Uterus (tissue), 4 donors: ENCODE measurements around the gene CTDP1. TPM values are rescaled to one million over a fixed set of nuclear protein-coding genes. Genes with fewer than 3 reads are reported as not detected.

Source experiments
- DNase-seq, 2 donors: peaks; one replicate each; pipeline ENCODE4 v3.0.0-alpha.2; 2019 to 2020
- H3K27ac ChIP-seq, 2 donors: fragments of 200-600 bp; sonication (generic); 1 replicate in 1 of 2; 2 replicates in 1 of 2; pipeline ENCODE4 v1.5.1; 2016 to 2018
- H3K27me3 ChIP-seq, 2 donors: fragments of 200-600 bp; sonication (generic); one replicate each; pipeline ENCODE4 v1.5.1; 2018 to 2019; ENCODE audit warnings: control low read depth in 1 of 2
- H3K36me3 ChIP-seq, 2 donors: fragments of 200-600 bp; sonication (generic); one replicate each; pipeline ENCODE4 v1.5.1; 2019; ENCODE audit warnings: control low read depth in 1 of 2
- H3K4me1 ChIP-seq, 2 donors: fragments of 200-600 bp; sonication (generic); one replicate each; pipeline ENCODE4 v1.5.1; 2018 to 2019; ENCODE audit warnings: control low read depth in 1 of 2
- H3K4me3 ChIP-seq, 2 donors: fragments of 200-600 bp; sonication (generic); 1 replicate in 1 of 2; 2 replicates in 1 of 2; pipeline ENCODE4 v1.5.1; 2018 to 2019; ENCODE audit warnings: mild to moderate bottlenecking in 1 of 2
- H3K9me3 ChIP-seq, 2 donors: fragments of 200-600 bp; sonication (generic); one replicate each; pipeline ENCODE4 v1.5.1; 2019; ENCODE audit warnings: control low read depth in 1 of 2
- POLR2A ChIP-seq, 2 donors: fragments of 450-650 bp; IDR thresholded peaks; one replicate each; pipeline ENCODE4 v1.6.1; 2016; ENCODE audit warnings: antibody characterized with exemption in 2 of 2, mild to moderate bottlenecking in 1 of 2, moderate library complexity in 1 of 2
- intact Hi-C: fragments of 100-400 bp; cut with DNase I; formaldehyde crosslinking; loops from one replicate; pipeline ENCODE4 v1.15.1; 2023; ENCODE audit warnings: low total_unique reads
- total RNA-seq, 4 donors: library from RNA; depleted of rRNA in 3 of 4; stranded (reverse); fragments of >200 nt in 3 of 4; gene quantifications; one replicate each; pipeline versions ENCODE4 v1.1.0 to v1.2.4, GENCODE V29; 2014 to 2023
- TF ChIP-seq, protein P1 (sequence below), 4 experiments: fragments of 200-600 bp in 2 of 4; fragments of 450-650 bp in 2 of 4; sonication (generic) in 2 of 4; IDR thresholded peaks; one replicate each; pipeline ENCODE4 v1.5.1; 2016 to 2019; ENCODE audit warnings: antibody characterized with exemption in 4 of 4, mild to moderate bottlenecking in 2 of 4, moderate library complexity in 1 of 4
- donor health status: DM: yes; HTN: yes; CAD: no.

The CTDP1 gene
- total RNA-seq, 4 donors from 2014 or later, result 6.2 to 22.5 (median 20.4) TPM

DNA sequence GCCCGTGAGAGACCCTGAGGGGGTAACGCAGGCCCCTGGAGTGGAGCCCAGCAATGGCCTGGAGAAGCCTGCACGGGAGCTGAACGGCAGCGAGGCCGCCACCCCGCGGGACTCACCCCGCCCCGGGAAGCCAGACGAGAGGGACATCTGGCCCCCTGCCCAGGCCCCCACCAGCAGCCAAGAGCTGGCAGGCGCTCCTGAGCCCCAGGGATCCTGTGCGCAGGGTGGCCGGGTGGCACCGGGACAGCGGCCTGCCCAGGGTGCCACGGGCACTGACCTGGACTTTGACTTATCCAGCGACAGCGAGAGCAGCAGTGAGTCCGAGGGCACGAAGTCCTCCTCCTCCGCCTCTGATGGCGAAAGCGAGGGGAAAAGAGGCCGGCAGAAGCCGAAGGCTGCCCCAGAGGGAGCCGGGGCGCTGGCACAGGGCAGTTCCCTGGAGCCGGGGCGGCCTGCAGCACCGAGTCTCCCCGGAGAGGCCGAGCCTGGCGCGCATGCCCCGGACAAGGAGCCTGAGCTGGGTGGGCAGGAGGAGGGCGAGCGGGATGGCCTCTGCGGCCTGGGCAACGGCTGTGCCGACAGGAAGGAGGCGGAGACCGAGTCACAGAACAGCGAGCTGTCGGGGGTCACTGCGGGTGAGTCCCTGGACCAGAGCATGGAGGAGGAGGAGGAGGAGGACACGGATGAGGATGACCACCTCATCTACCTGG is 35.1 kb downstream of the CTDP1 start:
- DNase-seq, result no peak
- Histone ChIP-seq H3K27ac (no peak overlapping the region), H3K4me3 (no peak overlapping the region), H3K4me1 (no peaks in the 10 kb centered on the region), H3K27me3 (no peaks in the 10 kb centered on the region), H3K9me3 (no peaks in the 10 kb centered on the region), H3K36me3 (no peaks in the 10 kb centered on the region)
- TF ChIP-seq, protein P1, sequence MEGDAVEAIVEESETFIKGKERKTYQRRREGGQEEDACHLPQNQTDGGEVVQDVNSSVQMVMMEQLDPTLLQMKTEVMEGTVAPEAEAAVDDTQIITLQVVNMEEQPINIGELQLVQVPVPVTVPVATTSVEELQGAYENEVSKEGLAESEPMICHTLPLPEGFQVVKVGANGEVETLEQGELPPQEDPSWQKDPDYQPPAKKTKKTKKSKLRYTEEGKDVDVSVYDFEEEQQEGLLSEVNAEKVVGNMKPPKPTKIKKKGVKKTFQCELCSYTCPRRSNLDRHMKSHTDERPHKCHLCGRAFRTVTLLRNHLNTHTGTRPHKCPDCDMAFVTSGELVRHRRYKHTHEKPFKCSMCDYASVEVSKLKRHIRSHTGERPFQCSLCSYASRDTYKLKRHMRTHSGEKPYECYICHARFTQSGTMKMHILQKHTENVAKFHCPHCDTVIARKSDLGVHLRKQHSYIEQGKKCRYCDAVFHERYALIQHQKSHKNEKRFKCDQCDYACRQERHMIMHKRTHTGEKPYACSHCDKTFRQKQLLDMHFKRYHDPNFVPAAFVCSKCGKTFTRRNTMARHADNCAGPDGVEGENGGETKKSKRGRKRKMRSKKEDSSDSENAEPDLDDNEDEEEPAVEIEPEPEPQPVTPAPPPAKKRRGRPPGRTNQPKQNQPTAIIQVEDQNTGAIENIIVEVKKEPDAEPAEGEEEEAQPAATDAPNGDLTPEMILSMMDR (IDR thresholded peaks at IDR 0.05), result no peak
- no peak for TF ChIP-seq POLR2A (IDR thresholded peaks at IDR 0.05)
- intact Hi-C loops, result no loop called here

DNA sequence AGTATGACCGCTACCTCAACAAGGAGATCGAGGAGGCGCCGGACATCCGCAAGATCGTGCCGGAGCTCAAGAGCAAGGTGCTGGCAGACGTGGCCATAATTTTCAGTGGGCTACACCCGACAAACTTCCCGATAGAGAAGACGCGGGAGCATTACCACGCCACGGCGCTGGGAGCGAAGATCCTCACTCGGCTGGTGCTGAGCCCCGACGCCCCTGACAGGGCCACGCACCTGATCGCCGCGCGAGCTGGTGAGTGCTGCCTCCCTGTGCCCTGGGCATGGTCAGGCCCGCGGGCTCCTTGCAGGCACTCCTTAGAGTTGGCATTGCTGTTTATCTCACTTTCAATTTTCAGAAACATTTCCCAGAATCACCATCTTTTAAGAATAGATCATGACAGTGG is 35.7 kb downstream of the CTDP1 start:
- no peaks in the 10 kb centered on the region for H3K9me3 ChIP-seq
- no peak for TF ChIP-seq POLR2A (IDR thresholded peaks at IDR 0.05)
- TF ChIP-seq, protein P1 (IDR thresholded peaks at IDR 0.05), result no peak
- DNase-seq, result no peak
- intact Hi-C loops, result no loop called here
- no peak overlapping the region for H3K4me3 ChIP-seq
- no peaks in the 10 kb centered on the region for H3K36me3 ChIP-seq
- H3K27me3 ChIP-seq, result no peaks in the 10 kb centered on the region
- H3K27ac ChIP-seq, result no peak overlapping the region
- H3K4me1 ChIP-seq, result no peaks in the 10 kb centered on the region

DNA sequence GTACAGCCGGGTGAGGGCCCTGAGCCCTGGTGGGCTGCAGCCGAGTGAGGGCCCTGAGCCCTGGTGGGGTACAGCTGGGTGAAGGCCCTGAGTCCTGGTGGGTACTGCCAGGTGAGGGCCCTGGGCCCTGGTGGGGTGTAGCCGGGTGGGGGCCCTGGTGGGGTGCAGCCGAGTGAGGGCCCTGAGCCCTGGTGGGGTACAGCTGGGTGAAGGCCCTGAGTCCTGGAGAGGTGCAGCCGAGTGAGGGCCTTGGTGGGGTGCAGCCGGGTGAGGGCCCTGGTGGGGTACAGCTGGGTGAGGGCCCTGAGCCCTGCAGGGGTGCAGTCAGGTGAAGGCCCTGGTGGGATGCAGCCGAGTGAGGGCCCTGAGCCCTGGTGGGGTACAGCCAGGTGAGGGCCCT is 37.5 kb downstream of the CTDP1 start:
- intact Hi-C loops, result no loop called here
- no peaks in the 10 kb centered on the region for H3K36me3 ChIP-seq

DNA sequence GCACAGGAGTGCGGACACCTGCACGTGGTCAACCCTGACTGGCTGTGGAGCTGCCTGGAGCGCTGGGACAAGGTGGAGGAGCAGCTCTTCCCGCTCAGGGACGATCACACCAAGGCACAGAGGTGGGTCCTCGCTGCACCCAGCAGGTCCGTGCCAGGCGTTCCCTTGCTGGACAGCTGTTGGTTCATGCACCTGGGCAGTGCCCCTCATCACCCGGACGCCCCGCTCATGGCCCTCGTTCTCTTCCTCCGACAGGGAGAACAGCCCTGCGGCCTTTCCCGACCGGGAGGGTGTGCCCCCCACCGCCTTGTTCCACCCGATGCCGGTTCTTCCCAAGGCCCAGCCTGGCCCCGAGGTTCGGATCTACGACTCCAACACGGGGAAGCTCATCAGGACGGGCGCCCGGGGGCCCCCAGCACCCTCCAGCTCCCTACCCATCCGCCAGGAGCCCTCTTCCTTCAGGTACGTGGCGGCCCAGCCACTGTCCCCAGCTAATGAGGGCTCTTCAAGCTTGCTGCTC is 38.0 kb downstream of the CTDP1 start:
- intact Hi-C loops, result no loop called here
- no peak for DNase-seq
- Histone ChIP-seq H3K27me3 (no peaks in the 10 kb centered on the region), H3K27ac (no peak overlapping the region), H3K9me3 (no peaks in the 10 kb centered on the region), H3K4me3 (no peak overlapping the region), H3K36me3 (no peaks in the 10 kb centered on the region), H3K4me1 (no peaks in the 10 kb centered on the region)
- TF ChIP-seq, protein P1 (IDR thresholded peaks at IDR 0.05), result no peak
- no peak for TF ChIP-seq POLR2A (IDR thresholded peaks at IDR 0.05)

More for the DNA sequence above, 37.5 kb downstream of the CTDP1 start:
- no peak overlapping the region for H3K27ac ChIP-seq
- TF ChIP-seq, protein P1 (IDR thresholded peaks at IDR 0.05), result no peak
- no peak for TF ChIP-seq POLR2A (IDR thresholded peaks at IDR 0.05)
- DNase-seq, result no peak
- H3K27me3 ChIP-seq, result no peaks in the 10 kb centered on the region
- no peaks in the 10 kb centered on the region for H3K4me1 ChIP-seq
- H3K4me3 ChIP-seq, result no peak overlapping the region
- no peaks in the 10 kb centered on the region for H3K9me3 ChIP-seq

DNA sequence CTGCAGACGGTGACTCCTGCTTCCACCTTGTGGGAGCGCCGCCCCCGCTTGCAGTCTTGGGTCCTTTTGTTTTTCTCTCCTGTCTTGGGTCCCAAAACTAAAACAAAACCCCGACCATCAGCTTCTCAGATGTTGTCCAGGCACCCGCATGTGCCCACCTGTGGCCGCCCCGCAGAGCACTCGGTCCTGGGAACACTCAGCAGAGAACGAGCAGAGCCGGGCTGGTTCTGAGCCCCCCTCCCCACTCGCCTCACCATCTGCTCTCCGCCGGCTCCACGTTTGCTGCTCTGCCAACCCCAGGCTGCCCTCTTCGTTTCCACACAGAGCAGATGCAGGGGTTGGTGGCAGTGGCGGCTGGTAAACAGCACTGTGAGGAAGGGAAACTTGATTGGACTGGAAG is 38.5 kb downstream of the CTDP1 start:
- intact Hi-C loops, result no loop called here
- TF ChIP-seq, protein P1 (IDR thresholded peaks at IDR 0.05), result no peak
- no peak for TF ChIP-seq POLR2A (IDR thresholded peaks at IDR 0.05)
- H3K4me1 ChIP-seq, result no peaks in the 10 kb centered on the region
- no peaks in the 10 kb centered on the region for H3K36me3 ChIP-seq
- no peaks in the 10 kb centered on the region for H3K9me3 ChIP-seq
- no peaks in the 10 kb centered on the region for H3K27me3 ChIP-seq
- H3K27ac ChIP-seq, result no peak overlapping the region
- no peak overlapping the region for H3K4me3 ChIP-seq
- no peak for DNase-seq
